CD4-positive, alpha-beta T cell treated with Interleukin-10 for 1 hour (primary cell): Measurements from ENCODE around the gene PRR22.

Experiments used
- DNase-seq: peaks from one replicate; pipeline ENCODE4 v3.0.0-alpha.2; 2020

The PRR22 gene

DNA sequence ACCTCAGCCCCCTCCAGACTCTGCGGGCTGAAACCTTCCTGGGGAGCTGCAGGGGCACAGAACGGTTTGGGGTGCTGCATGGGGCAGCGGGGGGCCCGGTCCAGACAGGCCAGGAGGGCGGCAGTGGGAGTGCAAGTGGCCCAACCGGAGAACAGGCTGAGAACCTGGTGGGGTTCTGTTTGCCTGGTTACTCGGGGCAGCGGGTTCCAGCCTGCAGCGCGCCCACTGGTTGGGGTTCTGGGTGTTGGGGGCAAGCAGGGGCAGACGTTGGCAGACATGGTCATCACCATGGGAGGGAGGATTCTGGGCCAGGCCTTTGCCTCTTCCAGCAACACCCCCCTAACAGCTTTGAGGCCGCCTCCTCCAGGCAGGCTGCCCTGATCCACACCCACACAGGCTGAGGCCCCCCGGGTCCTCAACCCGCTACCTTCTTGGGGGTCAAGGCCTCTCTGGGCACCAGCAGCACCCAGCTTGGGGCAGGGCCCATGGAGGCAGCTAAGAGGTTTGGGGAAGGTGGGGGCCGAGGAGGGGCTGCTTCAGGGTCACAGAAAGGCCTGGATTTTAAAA, at the start of gene PRR22:
PRR22 (minus strand) TSS at position 166 of the 567 bp plus-strand sequence; CDS start at position 80, 86 bp downstream.
- DNase-seq: no peak

DNA sequence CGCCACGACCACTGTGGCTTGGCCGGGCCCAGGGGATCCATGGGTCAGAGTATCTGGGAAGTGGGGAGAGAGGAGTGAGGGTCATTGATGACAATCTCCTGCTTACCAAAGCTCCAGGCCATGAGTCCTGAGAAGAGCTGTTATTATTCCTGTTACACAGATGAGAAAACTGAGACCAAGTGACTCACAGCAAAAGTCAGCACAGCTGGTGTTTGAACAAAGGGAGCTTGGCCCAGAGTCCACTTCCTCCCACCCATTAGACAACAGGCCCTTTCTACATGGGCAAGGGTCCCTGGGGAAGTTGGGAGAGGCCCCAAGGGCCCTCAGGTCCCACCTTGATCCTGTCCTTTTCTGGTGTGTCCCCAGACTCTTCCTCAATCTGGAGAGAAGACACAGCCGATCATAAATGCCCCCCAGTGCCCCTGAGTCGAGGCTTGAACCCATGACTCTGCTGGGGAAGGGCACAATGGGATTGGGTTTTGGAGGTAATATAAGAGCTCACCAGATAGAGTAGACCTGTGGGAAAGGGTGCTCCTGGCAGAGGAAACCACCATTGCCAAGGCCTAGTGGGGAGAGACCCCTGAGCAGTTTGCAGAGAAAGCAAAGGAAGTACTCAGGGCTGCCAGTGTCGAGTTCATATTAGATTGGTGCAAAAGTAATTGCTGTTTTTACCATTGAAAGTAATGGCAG, 48.1 kb upstream of the PRR22 start:
- no peak for DNase-seq

DNA sequence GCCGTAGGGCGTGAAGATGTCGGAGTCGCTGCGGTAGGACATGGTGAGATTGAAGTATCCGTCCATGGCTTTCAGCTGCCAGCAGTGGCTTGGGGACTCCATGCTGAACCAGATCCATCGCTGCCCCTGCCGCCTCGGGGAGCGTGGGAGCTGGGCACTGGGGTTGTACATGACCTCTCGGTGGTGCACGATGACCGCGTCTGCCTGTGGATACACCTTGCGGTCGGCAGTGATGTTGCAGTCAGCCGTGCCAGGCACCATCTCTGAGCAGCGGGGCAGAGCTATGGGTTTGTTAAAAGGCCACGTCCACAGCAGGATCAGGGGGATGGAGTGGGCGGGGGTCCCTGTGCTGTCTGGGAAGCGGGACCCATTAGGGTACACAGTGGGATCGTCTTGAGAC, 47.5 kb upstream of the PRR22 start:
- no peak for DNase-seq

DNA sequence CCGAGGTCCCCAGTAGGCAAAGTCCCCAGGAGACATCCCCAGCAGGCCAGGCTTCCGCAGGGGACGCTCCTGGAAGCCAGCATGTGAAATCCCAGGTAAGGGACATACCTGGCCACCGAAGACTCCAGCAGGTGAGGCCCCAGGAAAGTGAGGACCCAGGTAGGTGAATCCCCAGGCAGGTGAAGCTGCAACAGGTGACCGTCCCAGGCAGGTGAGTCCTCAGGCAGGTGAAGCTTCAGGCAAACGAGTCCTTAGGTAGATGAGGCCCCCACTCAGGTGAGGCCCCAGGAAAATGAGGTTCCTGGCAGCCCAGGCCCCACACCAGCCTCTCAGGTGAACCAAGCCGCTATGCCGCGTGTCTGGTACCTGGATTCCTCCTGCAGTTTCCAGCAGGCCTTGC, 46.6 kb upstream of the PRR22 start:
- DNase-seq: no peak

DNA sequence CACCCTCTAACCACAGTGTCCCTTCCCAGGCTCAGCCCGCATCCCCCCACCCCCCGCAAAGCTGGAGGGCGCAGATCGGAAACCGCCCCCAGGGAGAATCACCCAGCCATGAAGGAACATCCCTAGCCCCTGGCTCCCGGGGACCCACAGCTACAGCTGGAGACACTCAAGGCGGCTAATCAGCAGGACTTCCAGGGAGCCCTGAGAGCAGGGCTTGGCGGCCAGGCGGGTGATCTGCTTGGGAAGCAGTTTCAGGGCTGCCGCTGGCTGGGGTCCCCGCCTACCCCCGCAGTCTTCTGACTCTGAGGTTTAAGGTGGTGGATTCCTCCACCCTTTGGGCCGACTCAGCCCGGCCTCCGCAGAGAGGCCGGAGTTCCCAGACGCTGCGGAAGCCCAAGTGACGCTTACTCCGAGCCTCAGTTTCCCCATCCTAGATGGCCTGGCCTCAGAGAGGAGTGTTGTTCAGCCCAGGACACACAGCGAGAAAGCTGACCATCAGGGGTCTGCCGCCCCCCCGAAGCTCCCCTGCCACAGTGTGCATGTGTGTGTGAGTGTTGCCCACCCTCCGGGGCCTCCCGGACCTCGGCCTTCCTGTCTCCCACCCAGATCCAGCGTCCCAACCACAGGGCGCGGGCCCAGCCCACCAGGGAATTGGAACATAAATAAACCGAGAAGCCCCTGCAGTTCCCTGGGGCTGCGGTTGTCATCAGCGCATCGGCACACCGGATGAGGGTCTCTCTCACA, 45.2 kb upstream of the PRR22 start:
- DNase-seq: no peak

DNA sequence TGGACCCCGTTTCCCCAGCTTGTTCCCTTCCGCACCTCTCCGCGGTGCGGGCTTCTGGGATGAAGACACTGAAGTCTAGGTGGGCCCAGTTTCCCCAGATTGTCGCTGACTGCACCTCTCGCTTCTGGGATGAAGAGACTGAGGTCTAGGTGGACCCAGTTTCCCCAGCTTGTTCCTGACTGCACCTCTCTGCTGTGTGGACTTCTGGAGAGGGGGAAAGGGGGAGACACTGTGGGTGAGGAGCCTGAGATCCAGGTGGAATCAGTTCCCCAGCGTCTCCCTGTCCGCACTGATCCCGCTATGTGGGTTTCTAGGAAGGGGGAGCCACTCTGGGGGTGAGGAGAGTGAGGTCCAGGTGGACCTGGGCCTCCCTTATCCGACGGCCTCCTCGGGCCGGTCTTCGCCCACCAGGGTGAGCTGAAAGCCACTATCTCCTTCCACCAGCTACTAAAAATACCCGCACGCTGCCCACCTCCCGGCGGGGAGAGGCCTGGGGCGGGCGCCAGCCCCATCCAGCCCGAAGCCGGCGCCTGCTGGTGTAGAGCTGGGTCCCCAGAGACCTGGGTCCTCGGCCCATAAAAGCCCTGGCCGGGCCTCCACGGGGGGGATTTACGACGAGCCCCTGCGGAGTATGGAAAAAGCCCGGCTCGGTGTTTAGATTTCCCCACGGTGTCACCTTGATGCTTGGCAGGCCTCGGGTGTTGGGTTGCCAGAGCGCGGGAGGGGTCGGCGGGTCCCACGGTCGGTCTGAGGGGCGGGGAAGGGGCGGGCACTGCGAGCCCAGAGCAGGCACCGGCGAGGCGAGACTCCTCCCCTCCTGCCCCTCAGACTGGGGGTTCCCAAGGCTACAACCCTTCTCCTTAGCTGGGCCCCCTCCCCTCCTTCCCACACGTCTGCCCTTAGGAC, 44.4 kb upstream of the PRR22 start:
- peak; percentile 13 for DNase-seq

DNA sequence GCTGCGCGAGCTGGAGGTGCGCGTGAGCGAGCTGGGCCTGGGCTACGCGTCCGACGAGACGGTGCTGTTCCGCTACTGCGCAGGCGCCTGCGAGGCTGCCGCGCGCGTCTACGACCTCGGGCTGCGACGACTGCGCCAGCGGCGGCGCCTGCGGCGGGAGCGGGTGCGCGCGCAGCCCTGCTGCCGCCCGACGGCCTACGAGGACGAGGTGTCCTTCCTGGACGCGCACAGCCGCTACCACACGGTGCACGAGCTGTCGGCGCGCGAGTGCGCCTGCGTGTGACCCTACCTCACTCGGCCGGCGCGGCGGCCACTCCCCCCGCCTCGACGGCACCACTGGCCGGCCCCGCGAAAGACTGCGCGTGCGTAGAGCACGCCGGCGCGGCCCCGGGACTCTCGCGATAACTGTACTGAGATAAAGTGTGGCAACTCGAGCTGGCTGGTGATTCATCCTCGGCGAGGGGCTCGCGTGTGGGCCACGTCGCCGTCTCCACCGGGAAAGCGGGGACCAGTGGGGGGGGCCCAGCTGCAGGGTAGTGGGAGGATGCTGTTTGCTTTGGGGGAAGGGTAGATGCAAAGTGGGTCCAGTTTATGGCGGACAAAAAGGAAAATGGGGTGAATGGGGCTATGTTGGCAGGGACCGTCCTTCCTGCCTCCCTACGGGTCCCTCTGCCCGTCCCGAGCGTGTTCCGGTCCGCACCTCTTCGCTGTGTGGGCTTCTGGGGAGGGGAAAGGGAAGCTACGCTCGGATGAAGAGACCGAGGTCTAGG, 43.5 kb upstream of the PRR22 start:
- DNase-seq: peak; percentile 94

DNA sequence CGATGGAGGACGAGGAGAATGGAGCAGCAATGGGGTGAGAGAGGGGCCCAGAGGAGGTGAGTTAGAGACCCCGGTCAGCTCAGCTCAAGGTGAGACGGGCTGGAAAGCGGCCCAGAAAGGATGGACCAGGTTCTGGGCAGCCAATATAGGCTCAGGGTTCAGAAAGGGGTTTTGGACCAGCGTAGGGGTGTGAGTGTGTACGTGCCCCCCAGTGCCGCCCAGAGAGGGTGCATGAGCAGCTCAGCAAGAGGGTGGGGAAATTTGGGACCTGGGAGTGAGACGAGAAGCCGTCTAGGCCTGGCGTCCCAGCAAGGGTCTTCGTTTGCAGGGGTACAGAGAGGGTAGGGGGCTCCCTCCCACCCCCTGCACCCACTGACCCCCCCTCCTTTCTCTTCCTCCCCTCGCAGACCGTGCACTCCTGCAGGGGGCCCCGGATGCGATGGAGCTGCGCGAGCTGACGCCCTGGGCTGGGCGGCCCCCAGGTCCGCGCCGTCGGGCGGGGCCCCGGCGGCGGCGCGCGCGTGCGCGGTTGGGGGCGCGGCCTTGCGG, 42.9 kb upstream of the PRR22 start:
- DNase-seq: no peak

DNA sequence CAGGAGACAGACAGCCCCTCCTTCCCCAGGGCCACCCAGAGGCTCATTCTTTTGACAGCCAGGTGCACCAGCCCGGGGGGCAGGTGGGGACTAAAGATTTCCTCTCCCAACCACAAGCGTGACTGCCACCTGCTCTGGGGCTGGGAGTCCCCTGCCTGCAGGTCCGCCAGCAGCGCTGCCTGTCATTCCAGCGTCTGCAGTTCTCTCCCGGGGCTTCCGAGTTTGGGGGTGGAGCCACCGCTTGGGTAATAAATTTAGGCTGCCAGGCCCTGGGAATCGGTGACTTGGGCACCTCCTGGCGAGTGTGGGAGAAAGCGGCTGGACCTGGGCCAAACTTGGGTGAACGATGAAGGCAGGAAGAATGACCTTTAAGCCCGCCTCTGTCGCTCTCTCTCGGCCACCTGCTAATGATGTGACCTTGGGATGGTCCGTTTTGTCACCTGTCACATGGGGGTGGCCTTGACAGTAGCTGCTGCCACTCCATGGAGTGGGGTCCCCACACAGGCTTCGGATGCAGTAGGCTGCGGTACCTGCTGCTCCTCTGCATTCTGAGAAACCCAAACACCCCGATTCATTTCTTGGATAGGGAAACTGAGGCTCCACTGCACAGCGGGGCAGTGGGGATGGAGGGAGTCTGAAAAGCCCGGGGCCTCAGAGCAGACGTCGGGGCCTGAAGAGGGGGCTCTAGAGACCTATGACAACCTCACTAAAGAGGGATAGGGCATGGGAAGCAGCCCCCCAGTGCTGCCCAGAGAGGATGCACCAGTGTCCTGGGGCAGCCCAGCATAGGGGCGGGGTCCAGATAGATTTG, 42.2 kb upstream of the PRR22 start:
- peak; percentile 34 for DNase-seq

DNA sequence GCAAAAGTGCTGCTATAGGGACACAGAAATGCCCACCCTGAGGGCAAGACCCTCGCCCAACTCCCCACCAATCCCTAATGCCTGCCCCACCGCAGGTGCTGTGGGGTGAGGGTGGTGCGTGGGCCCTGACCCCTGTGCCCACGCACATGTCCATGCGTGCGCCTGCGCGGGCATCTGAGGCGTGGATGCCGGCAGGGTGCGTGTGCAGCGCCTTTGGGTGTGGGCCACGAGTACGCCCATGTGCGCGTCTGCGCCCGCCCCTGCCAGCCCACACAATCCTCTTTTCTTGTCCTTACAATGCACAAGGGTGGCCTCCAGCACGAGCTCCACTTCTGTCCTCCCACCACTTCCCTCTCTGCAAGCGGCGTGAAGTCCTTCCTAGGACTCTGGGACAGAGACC, 40.6 kb upstream of the PRR22 start:
- no peak for DNase-seq

DNA sequence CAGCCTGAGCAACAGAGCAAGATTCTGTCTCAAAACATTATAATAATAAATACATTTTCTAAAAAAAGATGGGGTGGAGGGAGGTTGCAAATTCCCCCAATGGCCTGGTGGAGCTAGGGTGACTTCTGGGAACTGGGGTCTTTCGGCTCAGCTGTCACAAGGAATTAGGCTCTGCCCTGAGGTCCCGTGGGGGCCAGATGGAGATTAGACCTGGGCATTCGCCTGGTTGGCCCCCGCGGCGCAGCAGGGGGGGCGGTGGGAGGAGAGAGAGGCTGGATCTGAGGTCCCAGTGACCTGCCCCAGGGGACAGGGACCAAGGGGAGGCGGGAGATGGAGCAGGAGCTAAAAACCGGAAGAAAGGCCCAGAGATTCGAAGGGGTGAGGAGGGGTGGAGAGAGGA, 40.2 kb upstream of the PRR22 start:
- no peak for DNase-seq

DNA sequence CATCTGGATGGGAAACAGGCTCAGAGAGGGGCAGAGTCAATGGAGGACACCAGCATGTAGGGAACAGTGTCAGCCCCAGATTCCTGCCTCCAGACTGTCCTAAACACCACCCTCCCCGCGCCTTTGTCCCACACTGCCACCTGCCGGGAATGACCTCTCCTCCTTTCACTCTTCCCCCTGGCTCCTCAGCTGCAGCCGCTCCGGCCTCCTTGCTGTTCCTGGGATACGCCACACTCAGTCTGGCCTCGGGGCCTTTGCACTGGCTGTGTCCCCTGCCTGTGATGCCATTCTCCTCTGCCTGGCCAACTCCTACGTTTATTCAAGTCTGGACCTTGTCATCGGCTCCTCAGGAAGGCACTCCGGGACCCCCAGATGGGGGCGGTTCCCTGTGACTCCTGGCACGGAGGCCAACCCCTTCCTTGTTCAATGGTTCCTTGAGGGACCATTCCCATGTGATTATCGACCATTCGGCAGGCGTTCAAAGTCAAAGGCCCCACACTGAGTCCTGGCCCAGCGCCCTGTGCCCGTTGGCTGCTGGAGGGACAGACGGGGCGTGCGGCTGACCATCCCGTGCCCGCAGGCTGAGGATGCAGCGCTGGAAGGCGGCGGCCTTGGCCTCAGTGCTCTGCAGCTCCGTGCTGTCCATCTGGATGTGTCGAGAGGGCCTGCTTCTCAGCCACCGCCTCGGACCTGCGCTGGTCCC, 39.2 kb upstream of the PRR22 start:
- no peak for DNase-seq

DNA sequence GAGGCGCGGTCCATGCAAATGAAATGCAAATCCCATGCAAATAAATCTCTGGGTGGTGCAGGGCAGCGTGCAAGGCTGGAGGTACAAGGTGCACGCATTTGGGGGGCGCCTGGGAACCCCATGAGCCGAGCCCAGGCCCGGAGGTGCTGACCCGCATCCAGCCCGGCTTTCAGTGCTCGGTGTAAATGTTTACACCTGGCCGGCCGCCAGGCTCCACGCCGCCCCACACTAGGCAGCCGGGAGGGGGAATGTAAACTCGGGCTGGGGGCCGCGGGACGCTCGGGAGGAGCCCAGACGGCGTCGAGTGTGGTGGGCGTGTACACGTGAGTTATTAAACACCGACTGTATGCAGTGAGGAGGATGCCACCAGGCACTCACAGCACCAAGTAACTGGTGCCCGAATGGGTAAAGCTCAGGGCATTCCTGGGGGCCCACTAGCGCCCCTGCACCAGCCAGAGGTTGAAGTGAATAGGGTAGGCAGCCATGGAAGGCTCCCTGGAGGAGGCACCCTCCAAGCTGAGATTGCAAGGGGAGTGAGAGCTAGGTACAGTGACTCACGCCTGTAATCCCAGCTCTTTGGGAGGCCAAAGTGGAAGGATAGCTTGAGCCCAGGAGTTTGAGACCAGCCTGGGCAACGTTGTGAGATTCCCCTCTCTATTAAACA, 37.8 kb upstream of the PRR22 start:
- DNase-seq: no peak

DNA sequence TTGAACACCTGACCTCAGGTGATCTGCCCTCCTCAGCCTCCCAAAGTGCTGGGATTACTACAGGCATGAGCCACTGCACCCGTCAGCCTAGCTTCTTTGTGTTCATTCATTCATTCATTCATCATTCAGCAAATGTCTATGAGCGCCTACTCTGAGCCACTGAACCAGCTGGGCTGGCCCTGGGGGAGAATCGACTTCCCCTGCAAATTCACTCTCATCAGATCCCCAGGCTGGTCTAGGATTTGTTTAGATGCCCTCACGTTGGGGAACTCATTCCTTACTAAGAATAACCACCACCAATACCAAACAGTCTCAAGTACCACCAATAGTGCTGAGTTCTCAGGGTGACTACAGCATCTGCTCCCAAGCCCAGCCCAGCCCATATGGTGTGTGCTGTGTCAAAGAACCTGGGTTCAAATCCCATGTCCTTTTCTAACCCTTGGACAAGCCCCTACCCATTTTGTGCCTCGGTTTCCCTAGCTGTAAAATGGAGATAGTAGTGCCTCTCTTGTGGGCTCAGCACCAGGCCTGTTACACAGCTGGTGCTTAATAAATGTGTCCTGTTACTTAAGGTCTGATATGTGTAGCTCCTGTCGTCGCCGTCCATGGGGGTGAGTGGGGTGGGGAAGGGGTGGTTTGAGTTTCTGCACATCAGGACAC, 37.1 kb upstream of the PRR22 start:
- DNase-seq: no peak

DNA sequence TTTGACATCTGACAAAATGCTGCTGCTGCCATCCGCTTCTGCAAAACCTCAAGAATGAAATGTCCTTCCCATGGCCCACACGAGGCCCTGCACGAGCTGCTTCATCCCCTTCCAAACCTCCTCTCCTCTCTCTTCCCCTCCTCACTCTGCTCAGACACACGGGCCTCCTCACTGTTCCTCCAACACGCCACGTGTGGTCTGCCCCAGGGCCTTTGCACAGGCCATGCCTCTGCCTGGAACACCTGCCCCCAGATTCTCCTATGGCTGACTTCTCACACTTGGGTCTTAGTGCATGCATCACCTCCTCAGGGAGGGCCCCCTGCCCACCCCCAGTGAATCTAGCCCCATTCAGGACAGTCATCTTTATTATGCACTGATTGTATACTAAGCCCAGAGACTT, 36.2 kb upstream of the PRR22 start:
- DNase-seq: no peak

DNA sequence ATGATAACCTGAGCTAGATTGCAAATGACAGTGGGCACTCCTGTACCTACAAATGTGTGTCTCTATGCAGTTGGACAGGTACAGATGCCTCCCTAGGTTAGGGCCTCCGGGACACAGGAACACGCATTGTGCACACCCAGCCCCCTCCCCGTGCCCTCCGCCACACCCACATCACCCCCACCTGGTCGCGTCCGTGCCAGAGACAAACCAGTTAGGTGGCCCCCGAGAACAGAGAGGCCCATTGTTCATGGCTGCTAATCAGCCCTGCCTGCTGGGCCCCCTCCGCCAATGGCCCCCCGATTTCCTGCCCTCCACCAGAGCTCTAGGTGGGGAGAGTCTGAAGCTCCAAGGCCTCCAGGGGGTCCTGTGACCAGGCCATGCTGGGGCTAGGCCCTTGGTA, 34.0 kb upstream of the PRR22 start:
- DNase-seq: no peak

DNA sequence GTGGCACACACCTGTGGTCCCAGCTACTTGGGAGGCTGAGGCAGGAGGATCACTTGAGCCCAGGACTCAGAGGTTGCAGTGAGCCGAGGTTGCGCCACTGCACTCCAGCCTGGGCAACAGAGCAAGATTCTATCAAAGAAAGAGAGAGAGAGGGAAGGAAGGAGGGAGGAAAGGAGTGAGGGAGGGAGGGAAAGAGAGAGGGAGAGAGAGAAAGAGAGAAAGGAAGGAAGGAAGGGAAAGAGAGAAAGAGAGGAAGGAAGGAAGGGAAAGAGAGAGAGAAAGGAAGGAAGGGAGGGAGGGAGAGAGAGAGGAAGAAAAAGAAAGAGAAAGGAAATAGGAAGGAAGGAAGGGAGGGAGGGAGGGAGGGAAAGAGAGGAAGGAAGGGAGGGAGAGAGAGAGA, 32.7 kb upstream of the PRR22 start:
- DNase-seq: no peak

DNA sequence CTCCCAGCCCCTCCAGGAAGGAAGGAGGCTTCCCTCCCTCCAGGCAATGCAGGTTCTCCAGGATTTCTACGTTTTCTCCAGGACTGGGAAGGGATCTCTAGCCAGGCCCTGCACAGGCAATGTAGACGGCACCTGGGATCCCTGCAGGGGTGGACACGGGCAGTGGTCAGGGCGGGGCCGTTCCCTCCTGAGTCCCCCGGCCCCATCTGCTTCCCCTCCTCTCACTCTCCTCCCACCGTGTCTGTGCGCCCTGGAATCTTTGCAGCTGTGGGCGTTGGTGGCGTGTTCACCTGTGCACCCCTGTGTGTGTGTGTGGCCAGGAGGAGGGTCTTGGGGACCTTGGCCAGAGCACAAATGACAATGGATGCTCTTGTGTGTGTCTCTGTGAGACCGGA, 30.3 kb upstream of the PRR22 start:
- no peak for DNase-seq

DNA sequence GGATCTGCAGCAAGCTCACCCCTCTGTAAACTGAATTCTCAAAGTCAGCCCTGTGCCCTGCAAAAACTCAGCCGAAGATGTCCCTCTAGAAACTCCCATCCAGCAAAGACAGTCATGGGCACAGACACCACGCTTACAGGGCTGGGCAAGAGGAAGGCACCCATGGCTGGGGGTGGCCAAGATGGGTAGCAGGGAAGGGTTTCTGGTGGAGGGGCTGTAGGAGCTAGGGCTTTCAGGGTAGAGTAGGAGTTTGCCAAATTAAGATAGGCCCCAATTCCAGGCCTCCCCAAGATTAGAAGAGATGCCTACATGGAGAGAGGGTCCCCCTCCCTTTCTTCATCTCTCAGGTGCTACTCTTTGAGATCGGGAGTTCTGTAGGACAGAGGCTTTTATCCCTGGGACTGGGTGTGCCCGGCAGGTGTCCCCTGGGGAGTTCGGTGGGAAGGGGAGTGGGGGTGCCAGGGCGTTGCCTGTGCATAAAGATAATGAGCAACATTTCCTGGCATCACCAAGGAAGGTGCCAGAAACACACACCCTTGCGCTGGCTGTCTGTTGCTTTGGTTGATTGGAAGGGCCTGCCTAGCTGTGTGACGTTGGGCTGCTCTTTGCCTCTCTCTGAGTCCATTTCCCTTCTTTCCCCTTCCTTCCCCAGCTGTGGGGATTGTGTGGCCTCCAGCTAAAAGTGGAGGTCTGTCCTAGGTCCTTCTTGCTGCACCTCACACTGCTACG, 29.7 kb upstream of the PRR22 start:
- no peak for DNase-seq
